H1 (cell line): ENCODE data around the gene PIM1. TPM values are rescaled to one million over a fixed set of nuclear protein-coding genes. Genes with fewer than 3 reads are reported as not detected.

Experiments used
- CTCF ChIA-PET: fragments of 300-600 bp; sonication (Branson Sonifier 250); formaldehyde crosslinking; loops from one replicate; lab custom pipeline; 2021; ENCODE audit not compliant: partially characterized antibody; lab: Charles Lee
- POLR2A ChIA-PET: fragments of 300-600 bp; sonication (Branson Sonifier 250); formaldehyde crosslinking; loops from one replicate; lab custom pipeline; 2021; ENCODE audit warnings: inconsistent platforms; ENCODE audit not compliant: partially characterized antibody; lab: Charles Lee
- DNase-seq, 2 experiments: peaks; one replicate each; pipeline versions ENCODE4 v3.0.0 to v3.0.0-alpha.2; 2010 to 2022; ENCODE audit warnings: low spot score in 2 of 2, low read depth in 1 of 2, mixed read lengths in 1 of 2
- FAIRE-seq: peaks from 2 replicates; lab custom pipeline; 2011; peaks lifted over from hg19 to GRCh38; lab: Jason Lieb, UNC
- H2AFZ ChIP-seq: 2 replicates; pipeline ENCODE4 v1.8.1; 2012; ENCODE audit warnings: low read length, inconsistent platforms
- H2AK5ac ChIP-seq: 2 replicates; pipeline ENCODE4 v1.6.1; 2013; ENCODE audit warnings: low read depth, low read length
- H2BK120ac ChIP-seq: replicated peaks from 2 replicates; pipeline ENCODE3; 2013; ENCODE audit warnings: low read depth, low read length, inconsistent platforms
- H2BK12ac ChIP-seq: 2 replicates; pipeline ENCODE4 v1.6.1; 2013; ENCODE audit warnings: low read depth, low read length
- H2BK15ac ChIP-seq: 2 replicates; pipeline ENCODE4 v1.6.1; 2013; ENCODE audit warnings: low read length
- H2BK20ac ChIP-seq: 2 replicates; pipeline ENCODE4 v1.6.1; 2013; ENCODE audit warnings: low read length
- H2BK5ac ChIP-seq: 2 replicates; pipeline ENCODE4 v1.6.1; 2013; ENCODE audit warnings: low read depth, low read length
- H3K14ac ChIP-seq: 2 replicates; pipeline ENCODE4 v1.6.1; 2013; ENCODE audit warnings: inconsistent platforms; ENCODE audit not compliant: insufficient read length
- H3K18ac ChIP-seq: 2 replicates; pipeline ENCODE4 v1.6.1; 2013; ENCODE audit warnings: low read length; ENCODE audit errors: extremely low read depth
- H3K23ac ChIP-seq: 2 replicates; pipeline ENCODE4 v1.6.1; 2013; ENCODE audit warnings: inconsistent platforms; ENCODE audit not compliant: insufficient read length
- H3K23me2 ChIP-seq: 2 replicates; pipeline ENCODE4 v1.6.1; 2013; ENCODE audit warnings: low read depth, low read length
- H3K27ac ChIP-seq: 2 replicates; pipeline ENCODE4 v1.6.1; 2011; ENCODE audit warnings: low read depth, low read length, inconsistent platforms
- H3K27me3 ChIP-seq, 4 experiments: replicated peaks in 1 of 4; 1 replicate in 1 of 4; 2 replicates in 3 of 4; pipeline versions ENCODE4 v1.6.1 to v1.8.1; 2011 to 2013; ENCODE audit warnings: low read length in 3 of 4, mild to moderate bottlenecking in 3 of 4, inconsistent platforms in 2 of 4, mixed read lengths in 2 of 4, moderate library complexity in 1 of 4; ENCODE audit not compliant: control insufficient read depth in 3 of 4, insufficient read depth in 3 of 4; ENCODE audit errors: extremely low read depth in 1 of 4
- H3K36me3 ChIP-seq, 4 experiments: 2 replicates each; pipeline versions ENCODE4 v1.6.1 to v1.8.1; 2011 to 2013; ENCODE audit warnings: mild to moderate bottlenecking in 4 of 4, low read length in 3 of 4, moderate library complexity in 2 of 4, control low read depth in 1 of 4, inconsistent platforms in 1 of 4; ENCODE audit not compliant: insufficient read depth in 4 of 4, control insufficient read depth in 2 of 4
- H3K4ac ChIP-seq: replicated peaks from 2 replicates; pipeline ENCODE3; 2013; ENCODE audit warnings: low read length, low read depth, mixed read lengths, inconsistent platforms; ENCODE audit not compliant: insufficient read length
- H3K4me1 ChIP-seq, 4 experiments: replicated peaks in 1 of 4; 1 replicate in 1 of 4; 2 replicates in 3 of 4; pipeline versions ENCODE4 v1.6.1 to v1.8.1; 2011 to 2013; ENCODE audit warnings: low read length in 3 of 4, inconsistent platforms in 2 of 4, mixed read lengths in 1 of 4; ENCODE audit not compliant: insufficient read depth in 4 of 4, control insufficient read depth in 3 of 4
- H3K4me2 ChIP-seq, 2 experiments: 2 replicates each; pipeline versions ENCODE4 v1.6.1 to v1.8.1; 2011 to 2013; ENCODE audit warnings: low read depth in 2 of 2, low read length in 2 of 2, control low read depth in 1 of 2, inconsistent platforms in 1 of 2, mild to moderate bottlenecking in 1 of 2; ENCODE audit not compliant: insufficient read depth in 1 of 2
- H3K4me3 ChIP-seq, 4 experiments: fragments of 200-600, 300-600 bp in 1 of 4; sonication (generic), shearing (Covaris generic), sonication (Bioruptor Twin) in 1 of 4; 2 replicates each; pipeline versions ENCODE4 v1.5.1 to v1.8.1; 2011 to 2016; ENCODE audit warnings: low read length in 4 of 4, low read depth in 3 of 4, control low read depth in 2 of 4, inconsistent platforms in 2 of 4, mild to moderate bottlenecking in 2 of 4, mixed read lengths in 1 of 4, moderate library complexity in 1 of 4; ENCODE audit not compliant: insufficient read depth in 2 of 4; ENCODE audit errors: extremely low read depth in 1 of 4
- H3K56ac ChIP-seq: replicated peaks from 2 replicates; pipeline ENCODE3; 2013; ENCODE audit warnings: low read depth, mild to moderate bottlenecking, mixed read lengths, low read length, inconsistent platforms; ENCODE audit not compliant: insufficient read length
- H3K79me1 ChIP-seq: 2 replicates; pipeline ENCODE4 v1.6.1; 2013; ENCODE audit warnings: low read depth, low read length, control low read depth
- H3K79me2 ChIP-seq, 2 experiments: 2 replicates each; pipeline versions ENCODE4 v1.6.1 to v1.8.1; 2012 to 2013; ENCODE audit warnings: low read length in 2 of 2, mild to moderate bottlenecking in 2 of 2, inconsistent platforms in 1 of 2; ENCODE audit not compliant: insufficient read depth in 2 of 2, control insufficient read depth in 1 of 2
- H3K9ac ChIP-seq, 4 experiments: replicated peaks in 1 of 4; 1 replicate in 1 of 4; 2 replicates in 3 of 4; pipeline versions ENCODE4 v1.6.1 to v1.8.1; 2011 to 2013; ENCODE audit warnings: low read depth in 3 of 4, low read length in 3 of 4, control low read depth in 2 of 4, mild to moderate bottlenecking in 2 of 4, moderate library complexity in 2 of 4, inconsistent platforms in 1 of 4; ENCODE audit errors: extremely low read depth in 1 of 4
- H3K9me3 ChIP-seq, 2 experiments: 2 replicates each; pipeline versions ENCODE4 v1.6.1 to v1.8.1; 2012 to 2013; ENCODE audit warnings: mild to moderate bottlenecking in 2 of 2, moderate library complexity in 2 of 2, control low read depth in 1 of 2, inconsistent platforms in 1 of 2, low read depth in 1 of 2, low read length in 1 of 2, mixed read lengths in 1 of 2; ENCODE audit not compliant: insufficient read depth in 2 of 2
- H4K20me1 ChIP-seq, 2 experiments: replicated peaks in 1 of 2; 2 replicates each; pipeline versions ENCODE3 to v1.8.1; 2011 to 2013; ENCODE audit warnings: inconsistent platforms in 2 of 2, low read length in 2 of 2, mild to moderate bottlenecking in 1 of 2; ENCODE audit not compliant: insufficient read depth in 2 of 2, control insufficient read depth in 1 of 2
- H4K5ac ChIP-seq: 2 replicates; pipeline ENCODE4 v1.6.1; 2013; ENCODE audit warnings: low read length, low read depth, mixed read lengths, inconsistent platforms; ENCODE audit not compliant: insufficient read length
- H4K8ac ChIP-seq: 2 replicates; pipeline ENCODE4 v1.8.0; 2013; ENCODE audit warnings: mild to moderate bottlenecking, moderate library complexity, low read length, inconsistent platforms; ENCODE audit not compliant: insufficient read depth; ENCODE audit errors: extremely low read depth
- H4K91ac ChIP-seq: replicated peaks from 2 replicates; pipeline ENCODE3; 2013; ENCODE audit warnings: low read length, mixed read lengths, inconsistent platforms; ENCODE audit not compliant: insufficient read length
- GABPA ChIP-seq: IDR thresholded peaks from 2 replicates; pipeline ENCODE4 v1.6.1; 2011; ENCODE audit warnings: mild to moderate bottlenecking, low read length, moderate library complexity, borderline replicate concordance; ENCODE audit not compliant: insufficient read depth
- HDAC6 ChIP-seq: IDR thresholded peaks from one replicate; pipeline ENCODE4 v1.7.1; 2012; ENCODE audit warnings: low read depth, mild to moderate bottlenecking, inconsistent platforms, low read length, moderate library complexity
- POU5F1 ChIP-seq: IDR thresholded peaks from 2 replicates; pipeline ENCODE4 v1.6.1; 2011; ENCODE audit warnings: low read depth, mild to moderate bottlenecking, low read length, moderate library complexity
- RBBP5 ChIP-seq: IDR thresholded peaks from 2 replicates; pipeline ENCODE4 v1.7.1; 2012; ENCODE audit warnings: low read depth, mild to moderate bottlenecking, inconsistent platforms, low read length, moderate library complexity, borderline replicate concordance
- RXRA ChIP-seq: IDR thresholded peaks from 2 replicates; pipeline ENCODE4 v1.6.1; 2011; ENCODE audit warnings: low read depth, mild to moderate bottlenecking, low read length, moderate library complexity; ENCODE audit not compliant: insufficient read depth
- SP1 ChIP-seq: IDR thresholded peaks from 2 replicates; pipeline ENCODE4 v1.6.1; 2011; ENCODE audit warnings: low read depth, low read length
- SP4 ChIP-seq: IDR thresholded peaks from 2 replicates; pipeline ENCODE4 v1.6.1; 2012; ENCODE audit warnings: low read length, inconsistent platforms
- TAF7 ChIP-seq: optimal IDR thresholded peaks from 2 replicates; pipeline ENCODE3; 2011; ENCODE audit warnings: low read depth, mild to moderate bottlenecking, inconsistent platforms, low read length, moderate library complexity, borderline replicate concordance
- WGBS, 2 experiments: shearing (Covaris generic) in 1 of 2; methylation state at CpG; one replicate each; pipeline versions ENCODE4 v1.1.6 to v1.1.7; 2013 to 2015; ENCODE audit warnings: low lambda C conversion rate in 2 of 2, mixed read lengths in 2 of 2, inconsistent platforms in 1 of 2, low coverage in 1 of 2, missing lambda C conversion rate in 1 of 2; ENCODE audit not compliant: insufficient replicate concordance in 2 of 2, insufficient coverage in 1 of 2, insufficient read length in 1 of 2; ENCODE audit errors: extremely low coverage in 1 of 2, missing lambda C conversion rate in 1 of 2; 5-methylcytosine and 5-hydroxymethylcytosine counted together
- polyA plus RNA-seq, 7 experiments: library from polyadenylated mRNA; depleted of rRNA in 3 of 7; stranded (reverse) in 5 of 7; unstranded in 2 of 7; fragments of >200 nt in 5 of 7; fragments of 200-250 nt in 2 of 7; gene quantifications; 1 replicate in 5 of 7; 2 replicates in 1 of 7; 4 replicates in 1 of 7; pipeline versions ENCODE4 v1.2.1 to v1.2.3, GENCODE V29; 2011 to 2013; ENCODE audit warnings: missing spikeins in 2 of 7, mixed read lengths in 2 of 7
- total RNA-seq: library from RNA; stranded (reverse); fragmentation: NEBNext Ultra II Directional; extraction: Animal tissue kit (Norgen Biotek cat#: 25700); gene quantifications from 2 replicates; pipeline ENCODE4 v1.2.1, GENCODE V29; 2021

The PIM1 gene
- total and polyA plus RNA-seq, 2 of the 8 experiments (the other 6 are each of a cell fraction or from before 2014, with no cell fraction given) = 25.5 to 94.9 TPM

- Histone ChIP-seq H3K23me2 (0 out of 2 replicates have a peak, but pooled peaks cover 3% of the 10 kb centered on the region), H3K56ac (no peak overlapping the region), H3K14ac (no peak overlapping the region), H2AK5ac (no peak overlapping the region), H3K9me3 (no peaks in the 10 kb centered on the region), H2AFZ (no peak overlapping the region), H3K79me2 (peaks cover 0 to 61% of the 10 kb centered on the region in 2 experiments; a peak in 3 of 4 replicates), H3K4me3 (peak overlapping the region in 3 of 4 experiments; percentile 8 to 58 (median 36); a peak in 5 of 8 replicates), H2BK120ac (no peak overlapping the region), H3K18ac (no peak overlapping the region; the same call in 1 of the 2 replicates), H4K20me1 (no peaks in the 10 kb centered on the region), H3K9ac (peak overlapping the region in 2 of 4 experiments; percentile 9 to 70; a peak in 4 of 7 replicates), H3K27ac (peak overlapping the region; percentile 94), H3K27me3 (no peaks in the 10 kb centered on the region), H3K4me1 (peaks cover 23 to 46% (median 34%) of the 10 kb centered on the region in 4 experiments), H4K8ac (no peak overlapping the region), H2BK5ac (peak overlapping the region; percentile 93), H3K36me3 (peaks cover 0 to 31% (median 0%) of the 10 kb centered on the region in 4 experiments; a peak in 1 of 8 replicates), H2BK15ac (no peak overlapping the region), H4K91ac (no peak overlapping the region), H4K5ac (peak overlapping the region; percentile 40), H2BK12ac (peak overlapping the region; percentile 46; the same call in 1 of the 2 replicates), H3K79me1 (peaks cover 5% of the 10 kb centered on the region), H3K4me2 (peak overlapping the region; percentile 76 to 81), H2BK20ac (no peak overlapping the region), H3K4ac (no peak overlapping the region), H3K23ac (no peak overlapping the region)
- 15% methylated on average over 6 of the region's 6 CpGs; no CpG with 5 or more reads in 1 of the 2 experiments for WGBS, 2 experiments
- ChIA-PET POLR2A (interaction anchor here (0.6 to 39.1 kb wide), 22 partner anchors 10 to 142 kb away, joined by 3 to 1024 read pairs (median 4); partner anchors contain the start of genes MTCH1 and PIM1), CTCF (interaction anchor here (0.5 to 3.4 kb wide), 19 partner anchors 8 to 237 kb away, joined by 3 to 18 read pairs (median 4); no protein-coding TSS in a partner anchor)
- DNase-seq = no peak
- FAIRE-seq = no peak
- TF ChIP-seq SP4 (0 out of 2 replicates have a peak, but pooled peaks have one; percentile 11), SP1 (peak; percentile 78; the same call in 1 of the 2 replicates), RBBP5 (0 out of 2 replicates have a peak, but pooled peaks have one; percentile 16), GABPA (no peak), HDAC6 (no peak), POU5F1 (no peak), RXRA (no peak), TAF7 (no peak)
These were observed 43.4 kb upstream of the PIM1 start for GRCh38 chr6:37126493-37126958.
